NCI-H146 treated with DMSO at 0.1 percent for 48 hours (cell line): ENCODE results near the gene NXPH1.
"Not testable (repeated sequence)": the region's sequence is repeated elsewhere in the genome, so short reads cannot be mapped to it uniquely, and the experiment has no call there.

ENCODE experiments used
- DNase-seq: peaks from one replicate; lab custom pipeline; 2025; ENCODE audit not compliant: unreplicated experiment; lab: John Stamatoyannopoulos, UW

Gene NXPH1

GRCh38 chr7:8668627-8669500, 235.5 kb downstream of the NXPH1 start:
- no peak for DNase-seq

DNA sequence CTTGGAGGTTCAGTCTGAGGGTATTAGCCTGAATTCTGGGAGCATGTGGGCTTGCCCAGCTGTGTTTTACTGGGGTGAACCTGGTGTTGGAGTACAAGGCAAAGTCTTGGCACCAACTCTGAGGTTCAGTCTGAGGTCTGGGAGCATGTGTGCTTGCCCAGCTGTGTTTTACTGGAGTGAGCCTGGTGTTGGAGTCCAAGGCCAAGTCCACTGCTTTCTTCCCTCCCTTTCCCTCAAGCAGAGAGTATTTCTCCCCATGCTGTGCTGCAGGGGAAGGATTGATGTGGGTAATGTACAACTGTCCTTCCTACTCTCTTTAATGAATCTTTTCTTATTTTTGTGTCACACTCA, 236.1 kb downstream of the NXPH1 start:
- no peak for DNase-seq

DNA sequence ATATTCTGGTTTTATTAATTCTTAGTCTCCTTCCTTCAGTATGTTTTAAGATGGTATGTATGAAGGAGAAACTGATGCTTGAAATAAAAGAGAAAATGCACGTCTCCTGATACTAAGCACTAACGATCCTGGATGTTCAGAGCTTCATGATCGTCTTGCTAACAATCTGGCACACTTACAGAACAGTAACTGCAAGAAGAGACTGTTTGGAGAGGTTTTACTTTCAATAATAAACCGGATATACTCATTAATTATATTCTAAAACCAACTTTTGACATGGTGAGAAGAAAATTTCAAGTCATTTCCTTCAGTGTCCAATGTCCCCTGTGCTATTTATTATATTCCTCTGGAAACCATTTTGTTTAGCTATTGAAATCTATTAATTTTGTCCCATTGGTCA, 251.0 kb downstream of the NXPH1 start:
- DNase-seq = no peak

DNA sequence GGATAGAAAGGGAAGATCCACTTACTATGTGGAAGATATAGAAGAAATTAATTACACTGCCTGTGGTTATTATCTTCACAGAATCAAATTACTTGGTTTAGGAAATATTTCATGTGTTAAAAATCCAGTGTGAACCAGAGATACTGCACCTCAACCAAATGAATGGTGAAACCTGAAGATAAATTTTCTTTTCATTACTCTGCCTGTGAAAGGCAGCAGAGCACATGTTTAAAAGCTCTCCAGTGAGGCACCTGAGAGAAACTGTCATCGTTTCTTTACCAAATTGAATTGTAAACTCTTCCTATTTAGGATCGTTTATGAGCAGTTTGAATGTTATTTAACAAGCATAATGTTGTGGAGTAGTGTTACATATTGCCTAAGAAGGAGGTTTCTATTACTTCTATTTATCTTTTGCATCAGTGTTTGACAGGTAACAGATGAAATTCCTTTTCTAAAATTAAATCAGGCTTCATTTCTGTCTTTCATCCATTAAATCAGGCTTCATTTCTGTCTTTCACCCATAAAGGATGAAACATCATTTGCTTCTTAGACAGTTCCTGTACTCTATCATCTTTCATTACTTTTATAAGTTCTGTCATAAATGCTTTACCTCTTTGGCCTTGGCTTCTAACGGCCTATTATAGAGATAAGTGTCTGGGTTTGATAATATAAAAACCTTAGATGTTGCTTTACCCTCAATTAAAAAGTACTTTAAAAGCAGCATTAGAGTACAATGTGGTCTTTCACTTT, 266.6 kb downstream of the NXPH1 start:
- no peak for DNase-seq

DNA sequence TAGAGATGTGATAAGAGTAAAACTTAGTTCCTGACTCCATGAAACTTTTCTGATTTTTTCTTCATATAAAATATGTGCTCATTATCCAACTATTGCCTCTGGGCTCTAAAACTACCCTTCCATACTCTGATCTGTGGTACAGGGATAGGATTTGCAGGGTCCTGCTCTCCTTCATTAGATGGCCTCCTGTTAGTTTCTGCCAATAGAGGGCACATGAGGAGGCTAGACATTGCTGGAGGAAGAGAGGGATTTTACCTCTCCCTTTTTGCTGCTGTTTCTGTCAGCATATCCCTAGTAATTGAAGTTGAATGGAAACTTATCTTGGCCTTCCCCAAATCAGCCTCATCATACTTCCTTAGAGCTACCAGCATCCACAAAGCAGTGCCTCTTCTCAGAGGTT, 269.4 kb downstream of the NXPH1 start:
- DNase-seq = no peak

GRCh38 chr7:8710124-8710523, 276.7 kb downstream of the NXPH1 start:
- no peak for DNase-seq

- DNase-seq = no peak
Observed at GRCh38 chr7:8714791-8715190, 281.4 kb downstream of the NXPH1 start.

GRCh38 chr7:8719102-8719501, 285.7 kb downstream of the NXPH1 start:
- peak; percentile 10 for DNase-seq

DNA sequence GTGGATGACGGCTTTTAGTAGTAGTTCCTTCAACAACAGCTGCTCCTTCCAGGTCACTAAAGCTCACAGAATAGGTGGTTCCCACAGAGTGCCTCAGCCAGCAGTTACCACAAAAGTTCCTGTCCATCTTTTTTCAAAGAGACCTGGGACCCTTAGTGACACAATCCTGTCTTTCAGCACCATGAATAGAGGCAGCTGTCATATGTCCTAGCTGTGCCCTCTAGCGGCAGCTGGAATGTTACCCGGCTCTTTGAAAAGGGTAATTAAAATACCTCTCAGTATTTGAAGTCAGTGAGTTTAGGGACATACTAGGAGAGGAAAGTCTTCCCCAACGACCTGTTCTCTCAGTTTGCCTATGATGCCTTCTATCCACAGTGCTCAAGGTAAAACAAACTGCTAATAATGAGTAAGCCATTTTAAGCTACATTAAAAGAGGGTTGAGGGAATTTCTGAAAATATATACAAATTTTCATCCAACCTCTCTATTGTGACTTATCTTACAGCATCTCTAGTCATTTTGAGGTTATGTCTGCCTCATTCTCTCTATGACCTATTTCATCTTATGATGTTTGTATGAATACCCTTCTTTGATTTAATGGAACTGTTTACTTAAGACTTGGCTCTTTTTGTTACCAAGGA, 290.8 kb downstream of the NXPH1 start:
- DNase-seq = peak; percentile 79

- DNase-seq = not testable (repeated sequence)
Observed at GRCh38 chr7:8731756-8732155, 298.3 kb downstream of the NXPH1 start.

GRCh38 chr7:8739837-8740236, 306.4 kb downstream of the NXPH1 start:
- DNase-seq = no peak

DNA sequence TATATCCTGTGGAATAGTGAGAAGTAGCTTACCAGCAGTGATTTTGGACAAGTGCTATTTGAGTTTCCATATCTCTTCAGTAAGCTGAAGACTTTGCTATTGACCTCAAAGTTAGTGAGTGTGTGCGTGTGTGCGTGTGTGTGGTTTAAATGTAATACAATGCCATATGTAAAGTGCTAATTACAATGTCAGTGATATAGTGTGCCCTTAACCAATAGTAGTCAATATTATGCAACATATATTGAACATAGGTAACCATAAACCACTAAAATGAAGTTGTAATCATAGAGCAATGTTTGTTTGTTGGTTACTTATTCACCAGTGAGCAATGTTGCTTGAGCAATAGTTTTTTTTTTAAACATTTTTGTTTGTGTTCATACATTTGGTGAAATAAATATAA, 309.4 kb downstream of the NXPH1 start:
- DNase-seq = no peak

DNA sequence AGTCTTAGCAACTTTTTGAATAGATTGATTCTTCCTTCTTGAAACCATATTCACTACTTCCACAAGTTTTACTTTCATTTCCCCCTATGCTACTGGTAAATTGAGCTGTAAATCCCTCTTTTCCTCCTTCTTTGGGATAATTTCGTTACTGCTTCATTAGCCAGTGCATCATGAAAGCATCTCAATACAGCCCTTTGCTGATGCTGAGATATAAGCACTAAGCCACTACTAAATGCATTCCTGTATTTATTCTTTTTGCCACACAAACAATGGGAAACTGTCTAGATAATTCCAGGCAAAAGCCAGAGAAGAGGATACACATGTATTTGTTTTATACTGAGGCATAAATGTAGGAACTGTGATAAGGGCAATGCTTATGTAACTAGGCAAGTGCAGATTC, 313.9 kb downstream of the NXPH1 start:
- DNase-seq = no peak

- DNase-seq = no peak
Observed at GRCh38 chr7:8751557-8752231, 318.3 kb downstream of the NXPH1 start.

DNA sequence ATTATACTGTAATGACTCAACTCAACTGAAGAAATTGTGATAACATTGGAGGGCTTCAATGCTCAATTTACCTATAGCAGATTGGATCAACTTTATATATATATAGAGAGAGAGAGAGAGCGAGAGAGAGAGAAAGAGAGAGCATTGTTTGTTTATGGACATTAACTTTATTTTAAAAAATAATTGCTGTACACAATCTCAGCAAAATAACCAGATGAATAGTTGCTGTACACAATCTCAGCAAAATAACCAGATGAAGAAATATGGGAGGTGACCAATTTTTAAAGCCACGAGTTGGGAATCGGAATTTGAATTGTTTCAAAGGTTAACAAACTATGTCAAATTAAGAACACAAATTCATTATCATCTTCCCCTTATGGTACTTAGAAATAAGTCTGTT, 319.9 kb downstream of the NXPH1 start:
- no peak for DNase-seq

- no peak for DNase-seq
Observed at GRCh38 chr7:8761731-8762130, 328.3 kb downstream of the NXPH1 start.

DNA sequence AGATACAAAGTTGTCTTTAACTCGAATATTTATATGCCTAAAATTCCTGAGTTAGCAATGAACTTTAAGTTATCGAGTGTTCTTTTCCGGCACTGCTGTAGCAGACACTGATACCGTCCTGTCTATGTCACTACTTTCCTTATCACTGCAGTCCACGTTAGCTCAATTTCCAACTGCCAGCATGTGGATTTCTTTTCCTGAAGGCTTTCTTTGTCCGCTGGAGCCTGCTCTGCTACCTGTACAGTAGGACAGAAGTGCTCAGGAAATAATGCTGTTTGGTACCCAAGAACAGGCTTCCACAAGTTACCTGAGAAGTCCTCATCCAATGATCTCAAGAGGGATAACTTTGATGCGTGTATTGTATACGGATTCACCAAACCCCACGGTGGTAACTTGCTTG, 329.4 kb downstream of the NXPH1 start:
- no peak for DNase-seq

- DNase-seq = no peak
Observed at GRCh38 chr7:8765374-8765773, 332.0 kb downstream of the NXPH1 start.

GRCh38 chr7:8773518-8773917, 340.1 kb downstream of the NXPH1 start:
- no peak for DNase-seq

GRCh38 chr7:8778459-8778858, 345.1 kb downstream of the NXPH1 start:
- DNase-seq = no peak

GRCh38 chr7:8781166-8781565, 347.8 kb downstream of the NXPH1 start:
- DNase-seq = no peak
